ENCODE results near the gene INAFM2. TPM values are rescaled to one million over a fixed set of nuclear protein-coding genes. Genes with fewer than 3 reads are reported as not detected.

The INAFM2 gene
- total RNA-seq, 1 donor from 2014 or later = 55.6 TPM

- intact Hi-C loops (cut with DNase I) = no loop called here
- ATAC-seq (no peak), DNase-seq (ENCODE audit: missing footprints) (no peak)
Measured at GRCh38 chr15:40320409-40320808, 3.1 kb upstream of the INAFM2 start.

GRCh38 chr15:40320931-40321371 lies 2.5 kb upstream of the INAFM2 start:
- DNase-seq (ENCODE audit: missing footprints) (no peak), ATAC-seq (peak; percentile 15)
- intact Hi-C loops (cut with DNase I) = no loop called here

GRCh38 chr15:40322531-40323238 lies 807 bp upstream of the INAFM2 start:
- DNase-seq (ENCODE audit: missing footprints) = no peak
- intact Hi-C loops (cut with DNase I) = loop anchor here (1.0 kb wide), 3 partner anchors 18 to 99 kb away; partner anchors contain the start of gene CCDC9B
- no peak for ATAC-seq

- intact Hi-C loops (cut with DNase I) = loop anchor here (1.0 kb wide), 3 partner anchors 16 to 97 kb away; partner anchors contain the start of gene CCDC9B
- ATAC-seq = no peak
- peak; percentile 87 for DNase-seq (ENCODE audit: missing footprints)
Measured at GRCh38 chr15:40323953-40324937, 753 bp downstream of the INAFM2 start.

GRCh38 chr15:40325188-40325587 lies 1.7 kb downstream of the INAFM2 start:
- no peak for ATAC-seq
- intact Hi-C loops (cut with DNase I) = no loop called here
- DNase-seq (ENCODE audit: missing footprints) = no peak

GRCh38 chr15:40325700-40326099 lies 2.2 kb downstream of the INAFM2 start:
- DNase-seq (ENCODE audit: missing footprints) (no peak), ATAC-seq (no peak)
- intact Hi-C loops (cut with DNase I) = no loop called here

- intact Hi-C loops (cut with DNase I) = no loop called here
- ATAC-seq (no peak), DNase-seq (ENCODE audit: missing footprints) (no peak)
Measured at GRCh38 chr15:40327457-40327856, 4.0 kb downstream of the INAFM2 start.

- DNase-seq (ENCODE audit: missing footprints) = no peak
- intact Hi-C loops (cut with DNase I) = no loop called here
- no peak for ATAC-seq
Measured at GRCh38 chr15:40328176-40328575, 4.7 kb downstream of the INAFM2 start.

- ATAC-seq (no peak), DNase-seq (ENCODE audit: missing footprints) (no peak)
- intact Hi-C loops (cut with DNase I) = no loop called here
Measured at GRCh38 chr15:40328751-40329150, 5.3 kb downstream of the INAFM2 start.

- DNase-seq (ENCODE audit: missing footprints) = no peak
- intact Hi-C loops (cut with DNase I) = loop anchor here (10.0 kb wide), 1 partner anchor 225 kb away; the partner anchor contains the start of gene BMF
- no peak for ATAC-seq
Measured at GRCh38 chr15:40329804-40330203, 6.3 kb downstream of the INAFM2 start.

- intact Hi-C loops (cut with DNase I) = loop anchor here (10.0 kb wide), 1 partner anchor 226 kb away; the partner anchor contains the start of gene BMF
- peak; percentile 46 for ATAC-seq
- DNase-seq (ENCODE audit: missing footprints) = no peak
Measured at GRCh38 chr15:40330368-40330836, 6.9 kb downstream of the INAFM2 start.

GRCh38 chr15:40331026-40331425 lies 7.5 kb downstream of the INAFM2 start:
- DNase-seq (ENCODE audit: missing footprints) (no peak), ATAC-seq (no peak)
- intact Hi-C loops (cut with DNase I) = loop anchor here (10.0 kb wide), 1 partner anchor 226 kb away; the partner anchor contains the start of gene BMF

- DNase-seq (ENCODE audit: missing footprints) (no peak), ATAC-seq (no peak)
- intact Hi-C loops (cut with DNase I) = loop anchor here (10.0 kb wide), 1 partner anchor 227 kb away; the partner anchor contains the start of gene BMF
Measured at GRCh38 chr15:40331637-40332036, 8.1 kb downstream of the INAFM2 start.

GRCh38 chr15:40332113-40332781 lies 8.8 kb downstream of the INAFM2 start:
- DNase-seq (ENCODE audit: missing footprints) (no peak), ATAC-seq (no peak)
- intact Hi-C loops (cut with DNase I) = loop anchor here (10.0 kb wide), 1 partner anchor 227 kb away; the partner anchor contains the start of gene BMF

GRCh38 chr15:40333922-40334492 lies 10.5 kb downstream of the INAFM2 start:
- peak; percentile 38 for ATAC-seq
- peak; percentile 91 for DNase-seq (ENCODE audit: missing footprints)
- intact Hi-C loops (cut with DNase I) = loop anchor here (10.0 kb wide), 1 partner anchor 229 kb away; the partner anchor contains the start of gene BMF

GRCh38 chr15:40334541-40334940 lies 11.0 kb downstream of the INAFM2 start:
- no peak for ATAC-seq
- no peak for DNase-seq (ENCODE audit: missing footprints)
- intact Hi-C loops (cut with DNase I) = loop anchor here (10.0 kb wide), 1 partner anchor 230 kb away; the partner anchor contains the start of gene BMF

- DNase-seq (ENCODE audit: missing footprints) (no peak), ATAC-seq (no peak)
- intact Hi-C loops (cut with DNase I) = loop anchor here (10.0 kb wide), 1 partner anchor 230 kb away; the partner anchor contains the start of gene BMF
Measured at GRCh38 chr15:40334941-40335795, 11.7 kb downstream of the INAFM2 start.
